Mesodermal cell (in vitro differentiated cells): ENCODE results near the gene LARP1.
A peak's percentile ranks its signal among the peaks of the same experiment; 100 is the strongest.
"Not testable (repeated sequence)": the region's sequence is repeated elsewhere in the genome, so short reads cannot be mapped to it uniquely, and the experiment has no call there.

Experiments
- H3K27ac ChIP-seq: 2 replicates; pipeline ENCODE4 v1.7.0; 2013; ENCODE audit warnings: mild to moderate bottlenecking, low read depth, low read length, moderate library complexity; ENCODE audit not compliant: severe bottlenecking
- H3K36me3 ChIP-seq: 2 replicates; pipeline ENCODE4 v1.7.1; 2013; ENCODE audit warnings: mild to moderate bottlenecking, low read length, moderate library complexity; ENCODE audit not compliant: control insufficient read depth, insufficient read depth
- H3K4me1 ChIP-seq: one replicate; pipeline ENCODE4 v1.7.1; 2013; ENCODE audit warnings: mild to moderate bottlenecking, low read length; ENCODE audit not compliant: insufficient read depth, control insufficient read depth, poor library complexity, severe bottlenecking
- H3K4me3 ChIP-seq: 2 replicates; pipeline ENCODE4 v1.7.0; 2013; ENCODE audit warnings: low read length, control low read depth, mild to moderate bottlenecking; ENCODE audit not compliant: insufficient read depth, poor library complexity, severe bottlenecking; ENCODE audit errors: extremely low read depth
- H3K9me3 ChIP-seq: 2 replicates; pipeline ENCODE4 v1.7.1; 2013; ENCODE audit warnings: mild to moderate bottlenecking, low read length, moderate library complexity; ENCODE audit not compliant: control insufficient read depth
- WGBS, 2 experiments: methylation state at CpG; one replicate each; pipeline ENCODE4 v1.1.5; 2013; ENCODE audit warnings: missing lambda C conversion rate in 2 of 2; ENCODE audit not compliant: insufficient coverage in 2 of 2; 5-methylcytosine and 5-hydroxymethylcytosine counted together

LARP1 gene

DNA sequence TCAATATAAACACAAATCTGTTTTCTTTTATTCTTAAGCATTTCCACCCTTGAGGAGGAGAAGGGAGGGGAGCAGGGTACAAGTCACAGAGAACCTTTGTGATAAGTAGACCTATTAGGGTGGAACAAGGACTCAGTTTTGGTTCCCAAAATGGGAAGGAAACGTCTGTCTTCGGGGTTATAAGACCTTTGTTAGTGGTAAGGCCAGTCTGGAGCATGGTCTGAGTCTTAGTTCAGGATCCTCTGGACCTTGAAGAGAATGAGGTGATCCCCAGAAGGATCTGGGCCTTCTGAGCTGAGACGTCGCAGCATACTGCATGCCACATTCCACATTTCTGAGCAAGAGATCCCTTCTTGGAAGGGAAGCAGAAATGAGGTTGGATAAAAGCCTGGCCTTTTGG is 58.0 kb downstream of the LARP1 start:
- Histone ChIP-seq H3K4me3 (no peak overlapping the region), H3K36me3 (peaks cover 83% of the 10 kb centered on the region), H3K4me1 (peaks cover 3% of the 10 kb centered on the region), H3K27ac (no peak overlapping the region), H3K9me3 (no peaks in the 10 kb centered on the region)
- WGBS, 2 experiments, result 100% methylated on average over 2 to 4 of the region's 4 CpGs

GRCh38 chr5:154813736-154814135 is 58.6 kb downstream of the LARP1 start:
- H3K9me3 ChIP-seq, result no peaks in the 10 kb centered on the region
- H3K27ac ChIP-seq, result no peak overlapping the region
- no peak overlapping the region for H3K4me3 ChIP-seq
- peaks cover 83% of the 10 kb centered on the region for H3K36me3 ChIP-seq
- 93% methylated on average over 3 of the region's 10 CpGs; no CpG with 5 or more reads in 1 of the 2 experiments for WGBS, 2 experiments
- H3K4me1 ChIP-seq, result peaks cover 7% of the 10 kb centered on the region

- peaks cover 7% of the 10 kb centered on the region for H3K4me1 ChIP-seq
- 93 to 96% methylated on average over 11 of the region's 11 CpGs for WGBS, 2 experiments
- H3K27ac ChIP-seq, result no peak overlapping the region
- no peak overlapping the region for H3K4me3 ChIP-seq
- no peaks in the 10 kb centered on the region for H3K9me3 ChIP-seq
- H3K36me3 ChIP-seq, result peaks cover 93% of the 10 kb centered on the region
These were observed 59.8 kb downstream of the LARP1 start for GRCh38 chr5:154815025-154815424.

- Histone ChIP-seq H3K36me3 (peaks cover 97% of the 10 kb centered on the region), H3K4me1 (peaks cover 7% of the 10 kb centered on the region), H3K4me3 (no peak overlapping the region), H3K27ac (no peak overlapping the region), H3K9me3 (no peaks in the 10 kb centered on the region)
- WGBS, 2 experiments, result 92 to 98% methylated on average over 3 to 5 of the region's 5 CpGs
These were observed 60.6 kb downstream of the LARP1 start for GRCh38 chr5:154815684-154816247.

DNA sequence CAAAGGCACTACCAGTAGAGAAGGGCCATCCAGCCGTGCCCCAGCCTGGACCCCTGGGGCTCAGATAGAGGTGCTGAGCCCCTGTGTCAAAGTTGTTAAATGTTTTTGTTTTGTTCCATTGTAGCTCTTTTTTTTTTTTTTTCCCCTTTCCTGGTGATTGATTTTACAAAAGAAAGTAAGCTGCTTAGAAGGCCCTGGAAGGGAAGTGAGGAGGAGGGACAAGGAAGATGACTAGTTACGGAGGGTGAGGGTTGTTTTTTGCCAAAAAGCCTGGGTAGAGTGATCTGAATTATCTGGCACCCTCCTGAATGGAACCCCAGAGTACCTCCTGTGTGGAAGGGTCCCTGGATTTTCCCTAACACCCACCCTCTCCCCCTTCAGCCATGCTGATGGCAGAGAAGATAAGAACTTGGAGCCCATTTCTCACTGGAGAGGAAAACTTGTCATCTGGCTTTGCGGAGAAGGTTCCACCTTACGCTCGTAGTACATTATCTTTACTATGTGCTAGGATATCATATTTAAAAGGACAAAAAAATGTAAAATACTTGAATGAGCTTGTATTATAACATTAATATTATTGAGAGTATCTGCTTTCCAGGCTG is 61.8 kb downstream of the LARP1 start:
- Histone ChIP-seq H3K4me3 (no peak overlapping the region), H3K4me1 (peaks cover 7% of the 10 kb centered on the region), H3K27ac (no peak overlapping the region), H3K9me3 (no peaks in the 10 kb centered on the region), H3K36me3 (peaks cover 98% of the 10 kb centered on the region)
- 94% methylated on average over 2 of the region's 5 CpGs; no CpG with 5 or more reads in 1 of the 2 experiments for WGBS, 2 experiments

- no peak overlapping the region for H3K27ac ChIP-seq
- 93 to 100% methylated on average over 2 to 3 of the region's 6 CpGs for WGBS, 2 experiments
- no peak overlapping the region for H3K4me3 ChIP-seq
- H3K9me3 ChIP-seq, result no peaks in the 10 kb centered on the region
- H3K36me3 ChIP-seq, result peaks cover 99% of the 10 kb centered on the region
- peaks cover 7% of the 10 kb centered on the region for H3K4me1 ChIP-seq
These were observed 62.6 kb downstream of the LARP1 start for GRCh38 chr5:154817815-154818214.

DNA sequence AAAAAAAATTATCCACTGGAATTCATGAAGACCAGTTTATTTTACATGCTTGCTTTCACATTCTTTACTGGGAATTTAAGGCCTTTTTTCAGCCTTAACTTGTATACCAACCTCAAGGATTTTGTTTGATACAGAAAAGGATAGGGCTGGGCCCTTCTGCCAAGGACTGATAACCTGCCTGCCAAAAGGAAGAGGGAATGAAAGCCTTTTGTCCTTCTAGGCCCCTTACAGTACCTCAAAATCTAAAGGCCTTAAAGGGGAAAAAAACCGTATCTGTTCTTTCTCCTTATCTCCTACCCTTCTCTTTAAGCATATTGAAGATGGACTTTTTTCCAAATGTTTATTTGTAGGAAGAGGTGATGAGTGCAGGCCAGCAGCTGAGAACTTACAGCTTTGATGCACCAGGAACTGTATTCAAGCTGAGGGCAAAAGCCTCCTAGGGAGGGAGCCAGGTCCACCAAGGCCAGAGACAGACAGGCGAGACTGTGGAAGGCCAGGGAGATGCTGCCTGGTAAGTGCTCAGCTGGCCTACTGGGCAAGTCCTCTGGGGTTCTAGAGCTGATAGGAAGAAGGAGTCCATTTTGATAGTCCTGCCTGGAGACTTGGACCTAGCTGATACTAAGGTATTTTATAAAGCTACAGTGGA is 63.4 kb downstream of the LARP1 start:
- H3K4me3 ChIP-seq, result no peak overlapping the region
- 87 to 100% methylated on average over 1 of the region's 2 CpGs for WGBS, 2 experiments
- H3K4me1 ChIP-seq, result peaks cover 7% of the 10 kb centered on the region
- H3K36me3 ChIP-seq, result peaks cover 99% of the 10 kb centered on the region
- H3K27ac ChIP-seq, result peak overlapping the region; percentile 23
- no peaks in the 10 kb centered on the region for H3K9me3 ChIP-seq

- peaks cover 7% of the 10 kb centered on the region for H3K4me1 ChIP-seq
- H3K9me3 ChIP-seq, result no peaks in the 10 kb centered on the region
- WGBS, 2 experiments, result 91 to 93% methylated on average over 5 to 6 of the region's 7 CpGs
- peaks cover 99% of the 10 kb centered on the region for H3K36me3 ChIP-seq
- H3K4me3 ChIP-seq, result no peak overlapping the region
- no peak overlapping the region for H3K27ac ChIP-seq
These were observed 64.4 kb downstream of the LARP1 start for GRCh38 chr5:154819546-154819945.

DNA sequence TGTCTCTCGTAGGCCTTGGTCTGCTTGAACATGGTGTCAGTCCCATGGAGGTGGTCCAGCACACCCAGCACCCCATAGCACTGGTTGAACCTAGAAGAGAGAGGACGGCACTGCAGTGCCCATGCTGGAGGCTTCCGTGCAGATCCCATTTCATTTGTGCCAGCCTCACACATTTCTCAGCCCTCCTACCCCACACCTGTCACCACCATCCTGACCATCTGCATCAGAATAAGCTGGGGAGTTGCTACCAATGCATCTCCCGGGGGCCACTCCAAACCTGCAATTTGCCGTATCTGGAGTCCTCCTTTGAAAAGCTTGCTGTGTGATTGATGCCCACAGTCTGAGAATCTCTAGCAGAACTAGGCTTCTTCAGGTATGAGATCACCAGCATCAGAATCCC is 65.2 kb downstream of the LARP1 start:
- peaks cover 94% of the 10 kb centered on the region for H3K36me3 ChIP-seq

DNA sequence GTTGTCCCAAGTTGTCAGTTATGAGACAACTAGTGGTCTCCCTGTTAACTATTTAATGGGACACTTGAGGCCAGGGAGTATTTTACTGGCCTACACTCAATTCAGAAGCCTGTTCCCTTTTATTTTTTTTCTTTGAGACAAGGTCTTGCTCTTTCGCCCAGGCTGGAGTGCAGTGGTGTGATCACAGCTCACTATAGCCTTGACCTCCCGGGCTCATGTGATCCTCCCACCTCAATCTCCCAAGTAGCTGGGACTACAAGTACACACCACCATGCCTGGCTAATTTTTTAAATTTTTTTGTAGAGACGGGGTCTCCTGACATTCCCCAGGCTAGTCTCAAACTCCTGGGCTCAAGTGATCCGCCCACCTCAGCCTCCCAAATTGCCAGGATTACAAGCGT is 67.7 kb downstream of the LARP1 start:
- peaks cover 75% of the 10 kb centered on the region for H3K36me3 ChIP-seq

More for the DNA sequence above, 65.2 kb downstream of the LARP1 start:
- no peak overlapping the region for H3K27ac ChIP-seq
- WGBS, 2 experiments, result 94 to 99% methylated on average over 4 to 5 of the region's 5 CpGs
- no peak overlapping the region for H3K4me3 ChIP-seq
- H3K4me1 ChIP-seq, result peaks cover 7% of the 10 kb centered on the region
- no peaks in the 10 kb centered on the region for H3K9me3 ChIP-seq

DNA sequence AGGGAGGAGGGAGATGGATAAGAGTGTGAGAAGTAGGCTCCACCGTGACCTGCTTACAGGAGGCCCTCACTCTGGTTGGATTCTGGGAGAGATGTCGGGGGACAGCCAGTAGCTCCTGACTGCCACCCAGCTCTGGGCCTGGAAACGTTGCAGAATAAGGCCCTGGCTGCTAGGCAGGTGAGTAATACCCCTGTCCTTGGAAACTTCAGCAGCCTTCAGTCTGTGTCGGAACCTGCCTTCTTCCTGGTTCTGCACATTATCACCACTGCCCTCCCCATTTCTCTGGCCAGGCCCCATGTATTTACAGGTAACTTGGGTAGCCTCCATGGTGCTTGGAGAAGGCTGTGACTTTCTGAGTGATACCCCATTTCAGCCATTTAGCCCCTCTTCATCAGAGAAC is 68.4 kb downstream of the LARP1 start:
- peaks cover 2% of the 10 kb centered on the region for H3K4me1 ChIP-seq
- H3K4me3 ChIP-seq, result no peak overlapping the region
- H3K36me3 ChIP-seq, result peaks cover 75% of the 10 kb centered on the region
- no peak overlapping the region for H3K27ac ChIP-seq
- no peaks in the 10 kb centered on the region for H3K9me3 ChIP-seq
- 94 to 96% methylated on average over 3 to 4 of the region's 4 CpGs for WGBS, 2 experiments

More for the DNA sequence above, 67.7 kb downstream of the LARP1 start:
- not testable (repeated sequence) for H3K4me1 ChIP-seq, H3K9me3 ChIP-seq, H3K4me3 ChIP-seq, H3K27ac ChIP-seq
- 90 to 95% methylated on average over 5 of the region's 5 CpGs for WGBS, 2 experiments
